GM21786 (cell line): Measurements from ENCODE around the gene UMOD.

Source experiments
- ATAC-seq: cut with Tn5 transposase; IDR thresholded peaks from one replicate; pipeline ENCODE4 v1.9.1; 2021; ENCODE audit not compliant: unreplicated experiment

UMOD gene

DNA sequence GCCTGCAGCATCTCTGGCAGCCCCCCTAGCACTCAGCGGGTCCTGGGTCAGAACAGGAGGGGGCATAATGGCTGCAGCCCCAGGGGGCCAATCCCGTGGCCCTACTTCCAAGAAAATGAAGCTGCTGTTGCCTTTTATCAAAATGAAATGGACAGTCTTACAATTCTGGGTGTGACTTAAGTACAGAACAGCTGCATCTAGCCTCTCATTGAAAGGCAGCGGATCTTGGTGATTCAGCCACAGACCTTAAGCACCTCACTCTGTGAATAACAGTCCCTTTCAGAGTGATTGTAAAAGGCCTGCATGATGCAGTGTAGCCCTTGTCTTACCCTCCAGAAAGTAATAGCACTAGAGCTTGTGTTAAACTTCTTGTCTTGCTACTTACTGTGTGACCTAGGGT lies 11.5 kb upstream of the UMOD start:
- ATAC-seq: no peak

GRCh38 chr16:20363191-20363590 lies 10.7 kb upstream of the UMOD start:
- no peak for ATAC-seq

DNA sequence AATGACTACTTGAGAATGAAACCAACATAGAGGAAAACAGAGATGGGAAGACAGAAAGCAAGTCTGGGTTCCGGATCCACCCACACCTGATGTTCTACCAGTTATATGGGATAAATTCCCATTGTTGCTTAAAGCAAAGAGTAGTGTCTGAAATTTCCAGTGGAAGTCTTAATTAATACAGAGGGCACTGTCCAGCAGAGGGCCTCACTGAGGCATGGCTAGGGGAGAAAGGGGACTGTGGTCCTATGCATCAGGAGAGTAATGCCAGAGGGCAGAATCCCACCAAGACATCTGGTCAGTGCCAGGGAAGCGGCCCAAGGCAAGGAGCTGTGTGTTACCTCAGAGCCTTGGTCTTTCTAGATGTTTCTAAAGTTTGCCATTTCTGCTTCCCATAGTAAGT lies 7.5 kb upstream of the UMOD start:
- no peak for ATAC-seq

GRCh38 chr16:20355114-20355782 lies 2.7 kb upstream of the UMOD start:
- no peak for ATAC-seq

GRCh38 chr16:20353379-20353778 lies 864 bp upstream of the UMOD start:
- no peak for ATAC-seq

DNA sequence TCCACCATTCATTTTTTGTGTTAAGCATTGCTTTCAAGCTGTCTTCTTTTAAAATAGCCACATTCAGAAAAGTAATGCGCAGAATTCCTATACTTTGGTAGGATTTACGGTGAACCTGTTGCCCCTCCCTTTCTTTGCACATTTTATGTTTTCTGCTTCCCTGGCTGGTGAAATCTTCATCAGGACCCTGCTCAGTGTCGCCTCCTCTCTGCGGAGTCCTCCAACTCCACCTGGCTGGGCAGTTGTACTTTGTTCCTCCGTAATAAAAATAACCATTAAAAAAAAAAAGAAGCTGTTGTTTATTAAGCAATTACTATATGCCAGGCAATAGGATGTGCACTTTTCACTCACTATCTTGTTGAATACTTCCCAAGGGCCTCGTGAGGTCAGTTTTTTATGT lies 2.9 kb downstream of the UMOD start:
- no peak for ATAC-seq

GRCh38 chr16:20348365-20349185 lies 3.9 kb downstream of the UMOD start:
- ATAC-seq: no peak

DNA sequence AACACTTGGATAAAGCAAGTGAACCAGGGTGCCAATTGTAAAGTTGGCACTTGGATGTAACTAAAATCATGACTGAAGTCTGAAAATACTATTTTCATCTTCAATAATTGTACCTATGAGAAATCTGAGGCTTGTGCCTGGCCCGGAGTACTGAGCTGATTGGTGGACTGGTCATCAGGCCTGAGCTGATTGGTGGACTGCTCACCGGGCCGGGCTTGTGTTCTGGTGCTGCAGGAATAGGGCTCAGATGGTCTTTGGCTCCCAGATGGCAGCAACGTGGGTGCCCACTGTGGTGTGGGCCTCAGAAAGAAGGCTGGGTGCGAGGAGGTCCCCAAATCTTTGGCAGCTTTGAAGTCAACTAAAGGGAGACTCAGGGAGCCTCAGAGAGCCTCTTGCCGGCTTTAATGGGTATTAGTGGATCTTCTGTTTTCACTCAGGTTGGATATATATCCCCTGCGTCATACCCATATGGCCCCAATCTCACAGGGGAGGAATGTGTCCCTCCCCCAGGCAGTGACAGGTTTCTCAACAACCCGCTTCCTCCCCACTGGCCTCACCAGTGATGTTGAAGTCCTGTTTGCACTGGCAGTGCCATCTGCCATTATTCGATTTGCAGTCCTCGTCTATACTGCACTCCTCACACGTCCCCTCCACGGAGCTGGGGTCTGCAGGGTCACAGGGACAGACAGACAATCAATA lies 4.7 kb downstream of the UMOD start:
- no peak for ATAC-seq

- no peak for ATAC-seq
Measured at GRCh38 chr16:20344611-20345010, 7.9 kb downstream of the UMOD start.

DNA sequence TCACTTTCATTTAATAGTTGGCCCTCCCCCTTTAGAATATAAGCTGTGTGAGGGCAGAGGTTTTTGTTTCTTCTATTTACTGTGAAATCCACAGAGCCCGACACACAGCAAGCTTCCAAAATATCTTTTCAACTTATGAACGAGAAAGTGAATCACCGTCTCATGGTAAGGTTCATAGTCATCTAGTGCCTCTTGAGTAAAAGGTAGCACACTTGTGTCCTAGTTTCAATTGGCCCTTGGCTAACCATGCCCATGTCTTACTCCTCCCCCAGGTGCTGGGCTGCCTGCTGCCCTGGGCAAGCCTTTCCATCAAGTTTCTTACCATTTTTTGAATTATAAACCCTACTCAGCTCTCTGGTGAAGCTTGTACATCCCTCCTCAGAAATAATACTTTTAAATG lies 12.8 kb downstream of the UMOD start:
- ATAC-seq: no peak

DNA sequence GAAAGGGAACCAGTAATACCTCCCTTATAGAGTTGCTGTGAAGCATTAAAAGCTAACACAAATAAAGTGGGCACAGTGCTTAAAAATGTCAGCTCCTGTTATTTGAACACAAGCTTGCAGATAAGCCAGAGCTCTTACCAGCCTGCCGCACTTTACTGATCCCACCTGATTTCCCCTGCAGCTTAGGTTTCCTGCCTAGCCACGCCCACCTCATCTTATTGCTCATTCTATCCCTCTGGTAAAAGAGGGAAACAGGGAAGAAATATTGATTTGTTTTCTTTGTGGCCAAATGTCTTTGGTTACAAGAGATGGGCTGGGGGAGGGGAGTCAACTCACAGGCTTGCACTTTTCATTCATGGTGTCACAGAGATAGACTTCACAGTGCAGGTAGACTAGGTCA lies 15.6 kb downstream of the UMOD start:
- no peak for ATAC-seq

GRCh38 chr16:20334396-20334795 lies 18.1 kb downstream of the UMOD start:
- ATAC-seq: no peak

DNA sequence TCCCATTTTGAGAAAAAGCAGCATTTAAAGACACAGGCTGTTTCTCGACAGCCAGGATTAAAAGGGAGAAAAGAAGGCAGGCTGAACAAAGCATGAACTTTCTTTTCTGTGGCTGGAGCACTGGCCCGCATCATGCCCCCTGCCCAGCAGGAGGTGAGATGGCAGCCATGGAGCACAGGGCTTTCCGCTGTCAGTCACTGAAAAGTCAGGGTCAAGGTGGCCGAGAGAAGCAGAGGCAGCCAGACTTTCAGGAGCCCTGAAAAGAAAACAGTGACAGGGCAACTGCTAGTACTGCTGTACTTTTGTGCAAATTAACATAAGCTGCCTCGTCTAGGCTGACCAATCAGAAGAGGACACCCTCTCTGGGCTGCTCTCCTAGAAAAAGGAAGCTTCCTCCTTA lies 19.4 kb downstream of the UMOD start:
- no peak for ATAC-seq

DNA sequence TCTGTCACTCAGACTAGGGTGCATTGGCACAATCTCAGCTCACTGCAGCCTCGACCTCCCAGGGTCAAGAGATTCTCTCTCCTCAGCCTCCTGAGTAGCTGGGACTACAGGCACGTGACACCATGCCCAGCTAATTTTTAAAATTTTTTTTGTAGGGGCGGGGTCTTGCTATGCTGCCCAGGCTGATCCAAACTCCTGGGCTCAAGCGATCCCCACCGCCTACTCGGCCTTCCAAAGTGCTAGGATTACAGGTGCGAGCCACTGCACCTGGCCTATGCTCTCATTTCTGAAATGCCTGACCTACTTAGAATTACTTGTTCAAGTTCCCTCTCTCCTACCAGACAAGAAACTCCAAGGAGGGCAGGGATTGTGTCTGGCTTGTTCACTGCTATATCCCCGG lies 20.1 kb downstream of the UMOD start:
- no peak for ATAC-seq

DNA sequence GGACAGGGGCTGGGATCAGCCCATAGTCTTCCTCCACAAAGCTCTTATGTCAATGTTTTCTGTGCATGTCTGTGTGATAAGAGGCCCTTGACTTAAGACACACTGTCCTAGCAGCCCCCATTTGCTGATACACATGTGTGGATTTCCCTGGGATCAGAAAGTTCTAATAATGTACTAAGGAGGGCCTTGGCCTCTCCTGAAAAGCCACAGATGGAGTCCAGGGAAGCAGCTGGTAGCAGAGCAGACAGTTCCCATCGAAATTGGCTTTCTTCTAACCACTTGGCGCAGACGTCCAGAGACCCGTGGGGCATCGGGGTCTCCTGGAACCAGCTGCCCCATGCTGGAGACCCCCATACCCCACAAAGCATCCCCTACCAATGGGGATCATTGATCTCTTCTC lies 20.9 kb downstream of the UMOD start:
- ATAC-seq: no peak

DNA sequence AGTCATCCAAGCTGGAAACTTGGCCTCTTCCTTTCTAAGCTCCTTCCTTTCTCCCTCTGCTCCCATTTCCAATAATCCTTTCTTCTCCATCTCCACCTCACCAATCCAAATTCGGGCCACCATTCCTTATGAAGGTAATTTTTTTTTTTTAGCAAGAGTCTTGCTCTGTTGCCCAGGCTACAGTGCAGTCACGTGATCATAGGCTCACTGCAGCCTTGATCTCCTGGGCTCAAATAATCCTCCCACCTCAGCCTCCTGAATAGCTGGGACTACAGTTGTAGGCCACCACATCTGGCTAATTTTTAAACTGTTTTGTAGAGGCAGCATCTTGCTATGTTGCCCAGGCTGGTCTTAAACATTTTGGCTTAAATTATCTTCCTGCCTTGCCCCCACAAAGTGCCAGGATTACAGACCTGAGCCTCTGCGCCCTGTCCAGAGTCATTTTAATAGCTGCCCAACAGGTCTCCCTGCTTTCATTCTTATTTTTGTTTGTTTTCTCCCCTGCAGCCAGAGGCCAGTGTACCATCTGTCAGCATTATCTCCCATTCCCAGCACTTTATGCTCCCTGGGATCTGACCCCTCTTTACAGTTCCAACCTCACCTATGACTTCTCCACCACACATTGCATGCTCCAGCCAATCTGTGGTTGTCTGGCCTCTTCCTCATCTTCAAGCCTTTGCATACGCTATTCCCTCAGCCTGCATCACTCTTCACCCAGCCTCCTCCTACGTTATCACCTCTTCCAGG lies 22.9 kb downstream of the UMOD start:
- no peak for ATAC-seq

GRCh38 chr16:20327444-20328041 lies 25.0 kb downstream of the UMOD start, which contains the start of gene GP2:
Gene GP2 (minus strand): TSS chr16:20327513. CDS start chr16:20326431, 1,082 bp downstream.
- ATAC-seq: no peak

DNA sequence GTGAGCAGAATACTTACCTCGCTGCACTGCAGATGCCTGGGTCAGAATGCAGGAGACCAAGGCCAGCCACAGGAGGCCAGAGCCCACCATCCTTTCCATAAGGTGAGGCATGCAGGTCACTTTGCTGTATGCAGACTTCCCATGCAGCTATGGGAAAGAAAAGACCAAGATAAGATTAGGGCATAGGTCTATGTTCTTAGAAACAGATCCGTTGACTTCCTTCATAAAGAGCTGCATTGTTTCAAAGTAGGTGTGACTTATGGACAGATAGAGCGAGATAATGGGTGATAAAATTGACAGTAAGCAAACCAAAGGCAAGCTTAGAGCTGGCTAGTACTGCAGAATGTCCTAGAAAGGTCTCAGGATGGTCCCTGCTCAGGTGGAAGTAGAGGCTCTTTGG lies 26.2 kb downstream of the UMOD start:
- ATAC-seq: no peak

GRCh38 chr16:20325005-20325404 lies 27.5 kb downstream of the UMOD start:
- ATAC-seq: no peak

- ATAC-seq: no peak
Measured at GRCh38 chr16:20323591-20324117, 28.9 kb downstream of the UMOD start.

DNA sequence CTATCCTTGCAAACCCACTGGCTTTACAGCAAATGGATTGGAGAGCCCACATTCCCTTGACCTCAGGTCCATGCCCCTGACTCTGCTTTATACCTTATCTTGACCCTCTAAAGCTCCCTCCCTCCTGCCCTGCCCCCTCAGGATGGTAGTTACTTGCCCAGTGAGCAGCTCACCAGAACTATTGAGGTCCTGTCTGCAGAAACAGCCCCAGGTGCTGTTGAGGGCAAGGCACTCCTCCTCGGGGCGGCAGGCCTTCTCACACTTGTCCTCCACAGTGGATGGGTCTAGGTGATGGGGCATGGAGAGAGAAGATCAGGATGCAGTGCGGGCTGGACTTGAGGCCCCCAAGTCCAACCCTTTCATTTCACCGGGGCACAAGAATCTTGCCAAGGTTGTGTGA lies 29.8 kb downstream of the UMOD start:
- ATAC-seq: no peak
